GM12878 (cell line): ENCODE data around the gene MSRB2. TPM values are rescaled to one million over a fixed set of nuclear protein-coding genes. Genes with fewer than 3 reads are reported as not detected.

Experiments used
- ATAC-seq: fragments of 200-7000 bp; cut with Tn5 transposase; 3 replicates; pipeline ENCODE4 v1.9.1; 2020; ENCODE audit warnings: mild to moderate bottlenecking, moderate library complexity
- BruUV-seq: library from RNA; stranded (reverse); fragments of 400-500 nt; replicated peaks from 2 replicates; lab custom pipeline; 2021; lab: Mats Ljungman, UMichigan
- CTCF ChIA-PET: fragments of 300-600 bp; sonication (Branson Sonifier 250); formaldehyde crosslinking; extraction: SDS; loops from one replicate; lab custom pipeline; 2021; ENCODE audit warnings: inconsistent platforms; lab: Yijun Ruan, JAX
- POLR2A ChIA-PET: fragments of 350-600 bp; formaldehyde crosslinking; extraction: SDS; loops from one replicate; lab custom pipeline; 2021; ENCODE audit warnings: inconsistent platforms; lab: Charles Lee
- RAD21 ChIA-PET: fragments of 300-600 bp; sonication (Branson Sonifier 250); formaldehyde crosslinking; loops from one replicate; lab custom pipeline; 2023; ENCODE audit warnings: antibody characterized with exemption; ENCODE audit not compliant: unreplicated experiment; lab: Charles Lee
- SMC1A ChIA-PET: fragments of 300-600 bp; sonication (Branson Sonifier 250); formaldehyde crosslinking; loops from one replicate; lab custom pipeline; 2023; ENCODE audit not compliant: unreplicated experiment, uncharacterized antibody; lab: Charles Lee
- DNase-seq: peaks from one replicate; pipeline ENCODE4 v3.0.0-alpha.2; 2011; ENCODE audit warnings: low read depth, low spot score
- FAIRE-seq: peaks from 3 replicates; lab custom pipeline; 2011; peaks lifted over from hg19 to GRCh38; lab: Jason Lieb, UNC
- H2AFZ ChIP-seq: 2 replicates; pipeline ENCODE4 v1.6.0; 2011; ENCODE audit warnings: low read depth, low read length, control low read depth; ENCODE audit not compliant: control insufficient read depth
- H3K27ac ChIP-seq: 2 replicates; pipeline ENCODE4 v1.5.1; 2011; ENCODE audit warnings: control low read depth; ENCODE audit not compliant: control insufficient read depth, insufficient read depth
- H3K27me3 ChIP-seq, 2 experiments: replicated peaks in 1 of 2; 2 replicates each; pipeline versions ENCODE4 v1.6.0 to v1.6.1; 2011; ENCODE audit warnings: low read length in 1 of 2; ENCODE audit not compliant: control insufficient read depth in 2 of 2, insufficient read depth in 2 of 2
- H3K36me3 ChIP-seq, 2 experiments: 2 replicates each; pipeline ENCODE4 v1.5.1; 2011; ENCODE audit warnings: low read length in 1 of 2; ENCODE audit not compliant: control insufficient read depth in 2 of 2, insufficient read depth in 2 of 2
- H3K4me1 ChIP-seq: 2 replicates; pipeline ENCODE4 v1.6.1; 2011; ENCODE audit warnings: mild to moderate bottlenecking, low read length, moderate library complexity, mixed read lengths; ENCODE audit not compliant: control insufficient read depth, insufficient read depth
- H3K4me2 ChIP-seq: 2 replicates; pipeline ENCODE4 v1.6.0; 2011; ENCODE audit warnings: control low read depth; ENCODE audit not compliant: control insufficient read depth, insufficient read depth
- H3K4me3 ChIP-seq: fragments of 200-600 bp; sonication (generic); 2 replicates; pipeline ENCODE4 v1.5.1; 2016
- H3K79me2 ChIP-seq: 2 replicates; pipeline ENCODE4 v1.6.0; 2011; ENCODE audit warnings: low read length; ENCODE audit not compliant: control insufficient read depth, insufficient read depth
- H3K9ac ChIP-seq: 2 replicates; pipeline ENCODE4 v1.8.0; 2011; ENCODE audit warnings: low read length, control low read depth, mixed read lengths; ENCODE audit not compliant: control insufficient read depth, insufficient read depth
- H3K9me3 ChIP-seq: replicated peaks from 3 replicates; pipeline ENCODE4 v1.5.1; 2011; ENCODE audit warnings: mild to moderate bottlenecking, low read length; ENCODE audit not compliant: control insufficient read depth, insufficient read depth
- H4K20me1 ChIP-seq: 2 replicates; pipeline ENCODE4 v1.6.0; 2011; ENCODE audit not compliant: control insufficient read depth, insufficient read depth
- HDAC2 ChIP-seq: fragments of 200-600 bp; sonication (generic); IDR thresholded peaks from 2 replicates; pipeline ENCODE4 v1.6.1; 2017
- NFXL1 ChIP-seq: fragments of 450-650 bp; IDR thresholded peaks from 2 replicates; pipeline ENCODE4 v1.6.1; 2017; ENCODE audit warnings: antibody characterized with exemption, mild to moderate bottlenecking, borderline replicate concordance
- NFYA ChIP-seq: IDR thresholded peaks from 2 replicates; pipeline ENCODE4 v1.6.1; 2011; ENCODE audit warnings: low read depth, mild to moderate bottlenecking, low read length, improper control_type of control experiment, borderline replicate concordance
- RAD51 ChIP-seq: fragments of 450-650 bp; IDR thresholded peaks from 2 replicates; pipeline ENCODE4 v1.6.1; 2016; ENCODE audit warnings: moderate library complexity, mild to moderate bottlenecking, inconsistent platforms
- RUNX3 ChIP-seq: IDR thresholded peaks from 2 replicates; pipeline ENCODE4 v1.6.1; 2012; ENCODE audit warnings: low read length, inconsistent platforms
- ZNF274 ChIP-seq: IDR thresholded peaks from one replicate; pipeline ENCODE4 v1.8.0; 2011; ENCODE audit not compliant: insufficient read length, insufficient read depth
- WGBS: methylation state at CpG from one replicate; pipeline ENCODE4 v1.1.6; 2016; ENCODE audit warnings: low lambda C conversion rate; ENCODE audit not compliant: insufficient replicate concordance, insufficient coverage; ENCODE audit errors: missing lambda C conversion rate; 5-methylcytosine and 5-hydroxymethylcytosine counted together
- in situ Hi-C: fragments of 300-500 bp; cut with MboI; formaldehyde crosslinking; loops from 9 replicates; pipeline ENCODE4 v1.14.3; 2018; ENCODE audit warnings: mixed read lengths
- intact Hi-C: fragments of 100-400 bp; cut with micrococcal nuclease; formaldehyde crosslinking; loops from one replicate; pipeline ENCODE4 v1.14.2; 2022; ENCODE audit not compliant: unreplicated experiment
- polyA plus RNA-seq, 11 experiments: library from polyadenylated mRNA; depleted of rRNA in 4 of 11; unstranded in 6 of 11; stranded (reverse) in 5 of 11; fragments of >200 nt; fragmentation: Nextera tagmentation in 4 of 11; fragmentation: Illumina TruSeq in 1 of 11; extraction: Ambion mirVana in 4 of 11; extraction: Trizol in 1 of 11; gene quantifications; 1 replicate in 1 of 11; 2 replicates in 10 of 11; pipeline versions ENCODE4 v1.2.1 to v1.2.3, GENCODE V29; 2011 to 2016; ENCODE audit warnings: inconsistent platforms in 2 of 11, missing spikeins in 2 of 11, low read depth in 1 of 11
- total RNA-seq, 4 experiments: library from RNA; depleted of rRNA in 3 of 4; stranded (reverse); fragments of >200 nt in 3 of 4; fragmentation: Illumina TruSeq in 1 of 4; extraction: Trizol in 1 of 4; gene quantifications; 2 replicates each; pipeline versions ENCODE4 v1.2.1 to v1.2.3, GENCODE V29; 2013 to 2021
- TF ChIP-seq, protein P1 (sequence below): fragments of 450-650 bp; IDR thresholded peaks from 2 replicates; pipeline ENCODE4 v1.6.1; 2014; ENCODE audit warnings: mild to moderate bottlenecking
- TF ChIP-seq, protein P2 (sequence below): fragments of 450-650 bp; IDR thresholded peaks from 2 replicates; pipeline ENCODE4 v1.6.1; 2016; ENCODE audit warnings: mild to moderate bottlenecking
- TF ChIP-seq, protein P3 (sequence below): fragments of 450-650 bp; formaldehyde crosslinking; IDR thresholded peaks from 2 replicates; pipeline ENCODE4 v1.4.0; 2022; ENCODE audit warnings: mild to moderate bottlenecking, moderate library complexity

MSRB2 gene
- total and polyA plus RNA-seq, 10 of the 15 experiments (the other 5 are each of a cell fraction or from before 2014, with no cell fraction given): 1.5 to 18.6 (median 6.2) TPM

DNA sequence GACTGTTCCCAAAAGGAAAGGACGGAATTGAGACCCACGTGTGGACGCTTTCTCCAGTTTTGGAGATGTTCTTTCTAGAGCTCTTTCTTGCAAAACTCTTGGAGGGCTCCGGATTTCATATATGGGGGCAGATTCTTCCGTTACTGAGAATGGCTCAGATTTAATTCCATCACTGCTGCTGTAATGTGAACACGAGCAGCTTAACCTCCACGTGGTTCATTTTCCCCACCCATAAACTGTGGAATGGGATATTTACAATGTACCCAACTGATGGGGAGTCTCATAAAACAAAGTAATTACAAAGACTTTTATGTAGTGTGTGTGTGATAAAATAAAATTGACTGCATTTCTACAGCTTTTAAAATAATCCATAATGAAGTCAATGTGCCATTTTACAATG, 15.1 kb upstream of the MSRB2 start:
- FAIRE-seq: no peak
- no peaks in the 10 kb centered on the region for H4K20me1 ChIP-seq
- DNase-seq: no peak
- no peaks in the 10 kb centered on the region for H3K9me3 ChIP-seq
- no TSS peak for BruUV-seq
- no peaks in the 10 kb centered on the region for H3K79me2 ChIP-seq
- ChIA-PET SMC1A (no interaction called here), RAD21 (no interaction called here), POLR2A (no interaction called here), CTCF (interaction anchor here (1.3 to 1.8 kb wide), 3 partner anchors 10 to 14 kb away, joined by 4 read pairs; no protein-coding TSS in a partner anchor)
- TF ChIP-seq, protein P1, sequence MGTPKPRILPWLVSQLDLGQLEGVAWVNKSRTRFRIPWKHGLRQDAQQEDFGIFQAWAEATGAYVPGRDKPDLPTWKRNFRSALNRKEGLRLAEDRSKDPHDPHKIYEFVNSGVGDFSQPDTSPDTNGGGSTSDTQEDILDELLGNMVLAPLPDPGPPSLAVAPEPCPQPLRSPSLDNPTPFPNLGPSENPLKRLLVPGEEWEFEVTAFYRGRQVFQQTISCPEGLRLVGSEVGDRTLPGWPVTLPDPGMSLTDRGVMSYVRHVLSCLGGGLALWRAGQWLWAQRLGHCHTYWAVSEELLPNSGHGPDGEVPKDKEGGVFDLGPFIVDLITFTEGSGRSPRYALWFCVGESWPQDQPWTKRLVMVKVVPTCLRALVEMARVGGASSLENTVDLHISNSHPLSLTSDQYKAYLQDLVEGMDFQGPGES: no peak
- intact Hi-C loops: loop anchor here (5.0 kb wide), 1 partner anchor 212 kb away; no protein-coding TSS in a partner anchor
- no peak overlapping the region for H3K27ac ChIP-seq
- ATAC-seq: no peak
- H3K4me1 ChIP-seq: no peaks in the 10 kb centered on the region
- H2AFZ ChIP-seq: no peak overlapping the region
- H3K9ac ChIP-seq: no peak overlapping the region
- H3K27me3 ChIP-seq: peaks cover 0 to 3% of the 10 kb centered on the region in 2 experiments; a peak in 2 of 4 replicates
- in situ Hi-C loops: no loop called here
- H3K36me3 ChIP-seq: no peaks in the 10 kb centered on the region
- WGBS: 35% methylated on average over 7 of the region's 7 CpGs
- H3K4me3 ChIP-seq: no peak overlapping the region
- no peak overlapping the region for H3K4me2 ChIP-seq

DNA sequence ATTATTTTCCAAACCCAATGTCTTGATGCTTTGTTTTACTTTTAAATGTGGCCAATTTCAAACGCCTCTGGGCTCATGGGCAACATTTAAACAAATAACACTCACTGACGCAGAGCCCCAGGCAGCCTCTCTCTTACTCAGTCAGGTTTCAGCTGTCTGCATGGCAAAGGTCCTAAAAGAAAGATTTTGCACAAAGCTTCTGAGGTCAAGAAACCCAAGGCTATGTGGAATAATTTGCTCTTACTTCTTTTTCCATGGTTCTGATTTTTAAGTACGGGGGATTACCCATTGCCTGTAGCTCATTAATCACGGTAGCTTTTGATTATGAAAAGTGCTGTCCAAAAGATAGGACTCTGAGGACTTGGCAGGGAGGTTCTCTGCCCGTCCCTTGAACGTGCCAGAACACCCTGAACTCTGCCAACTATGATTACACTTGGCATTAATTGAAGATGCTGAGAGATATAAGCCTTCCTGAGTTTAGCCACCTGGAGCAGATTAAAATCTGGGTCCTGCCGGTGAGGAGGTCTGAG, 14.1 kb upstream of the MSRB2 start:
- intact Hi-C loops (loop anchor here (5.0 kb wide), 1 partner anchor 211 kb away; no protein-coding TSS in a partner anchor), in situ Hi-C loops (no loop called here)
- no peaks in the 10 kb centered on the region for H4K20me1 ChIP-seq
- no peak overlapping the region for H3K9ac ChIP-seq
- ATAC-seq (no peak), FAIRE-seq (no peak), DNase-seq (no peak)
- H3K4me1 ChIP-seq: no peaks in the 10 kb centered on the region
- ChIA-PET CTCF (interaction anchor here (0.7 to 1.5 kb wide), 3 partner anchors 9 to 461 kb away, joined by 3 to 4 read pairs (median 4); no protein-coding TSS in a partner anchor), RAD21 (no interaction called here), SMC1A (no interaction called here), POLR2A (no interaction called here)
- no peaks in the 10 kb centered on the region for H3K9me3 ChIP-seq
- WGBS: 56% methylated on average over 7 of the region's 7 CpGs
- no peaks in the 10 kb centered on the region for H3K79me2 ChIP-seq
- no peaks in the 10 kb centered on the region for H3K36me3 ChIP-seq
- H3K4me3 ChIP-seq: no peak overlapping the region
- BruUV-seq: no TSS peak
- no peak overlapping the region for H2AFZ ChIP-seq
- no peak overlapping the region for H3K4me2 ChIP-seq
- no peak for TF ChIP-seq NFXL1
- TF ChIP-seq, protein P2, sequence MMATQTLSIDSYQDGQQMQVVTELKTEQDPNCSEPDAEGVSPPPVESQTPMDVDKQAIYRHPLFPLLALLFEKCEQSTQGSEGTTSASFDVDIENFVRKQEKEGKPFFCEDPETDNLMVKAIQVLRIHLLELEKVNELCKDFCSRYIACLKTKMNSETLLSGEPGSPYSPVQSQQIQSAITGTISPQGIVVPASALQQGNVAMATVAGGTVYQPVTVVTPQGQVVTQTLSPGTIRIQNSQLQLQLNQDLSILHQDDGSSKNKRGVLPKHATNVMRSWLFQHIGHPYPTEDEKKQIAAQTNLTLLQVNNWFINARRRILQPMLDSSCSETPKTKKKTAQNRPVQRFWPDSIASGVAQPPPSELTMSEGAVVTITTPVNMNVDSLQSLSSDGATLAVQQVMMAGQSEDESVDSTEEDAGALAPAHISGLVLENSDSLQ: no peak
- TF ChIP-seq RAD51: no peak
- TF ChIP-seq NFYA: no peak
- TF ChIP-seq, protein P3, sequence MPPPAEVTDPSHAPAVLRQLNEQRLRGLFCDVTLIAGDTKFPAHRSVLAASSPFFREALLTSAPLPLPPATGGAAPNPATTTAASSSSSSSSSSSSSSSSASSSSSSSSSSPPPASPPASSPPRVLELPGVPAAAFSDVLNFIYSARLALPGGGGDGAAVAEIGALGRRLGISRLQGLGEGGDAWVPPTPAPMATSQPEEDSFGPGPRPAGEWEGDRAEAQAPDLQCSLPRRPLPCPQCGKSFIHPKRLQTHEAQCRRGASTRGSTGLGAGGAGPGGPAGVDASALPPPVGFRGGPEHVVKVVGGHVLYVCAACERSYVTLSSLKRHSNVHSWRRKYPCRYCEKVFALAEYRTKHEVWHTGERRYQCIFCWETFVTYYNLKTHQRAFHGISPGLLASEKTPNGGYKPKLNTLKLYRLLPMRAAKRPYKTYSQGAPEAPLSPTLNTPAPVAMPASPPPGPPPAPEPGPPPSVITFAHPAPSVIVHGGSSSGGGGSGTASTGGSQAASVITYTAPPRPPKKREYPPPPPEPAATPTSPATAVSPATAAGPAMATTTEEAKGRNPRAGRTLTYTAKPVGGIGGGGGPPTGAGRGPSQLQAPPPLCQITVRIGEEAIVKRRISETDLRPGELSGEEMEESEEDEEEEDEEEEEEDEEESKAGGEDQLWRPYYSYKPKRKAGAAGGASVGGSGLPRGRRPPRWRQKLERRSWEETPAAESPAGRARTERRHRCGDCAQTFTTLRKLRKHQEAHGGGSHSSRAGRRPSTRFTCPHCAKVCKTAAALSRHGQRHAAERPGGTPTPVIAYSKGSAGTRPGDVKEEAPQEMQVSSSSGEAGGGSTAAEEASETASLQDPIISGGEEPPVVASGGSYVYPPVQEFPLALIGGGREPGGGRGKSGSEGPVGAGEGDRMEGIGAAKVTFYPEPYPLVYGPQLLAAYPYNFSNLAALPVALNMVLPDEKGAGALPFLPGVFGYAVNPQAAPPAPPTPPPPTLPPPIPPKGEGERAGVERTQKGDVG (CRISPR knock-in tag): no peak
- TF ChIP-seq RUNX3: no peak
- no peak for TF ChIP-seq HDAC2
- no peak for TF ChIP-seq ZNF274
- H3K27ac ChIP-seq: no peak overlapping the region
- H3K27me3 ChIP-seq: peaks cover 0 to 3% of the 10 kb centered on the region in 2 experiments; a peak in 2 of 4 replicates
